ENCODE measurements around the gene C1QTNF12.

The C1QTNF12 gene

GRCh38 chr1:1207571-1207892, 39.0 kb downstream of the C1QTNF12 start:
- H3K4me3 ChIP-seq (IDR thresholded peaks at IDR 0.05; ENCODE audit: insufficient read depth, low read depth, low read length): no peak overlapping the region
- no peaks in the 10 kb centered on the region for H3K36me3 ChIP-seq (ENCODE audit: insufficient read depth)
- no peak overlapping the region for H3K27ac ChIP-seq
- H3K4me1 ChIP-seq (ENCODE audit: low read depth, poor library complexity, severe bottlenecking): peaks cover 26% of the 10 kb centered on the region
- no peaks in the 10 kb centered on the region for H4K20me1 ChIP-seq (ENCODE audit: insufficient read depth)
- H3K4me2 ChIP-seq: no peak overlapping the region; the same call in 1 of the 2 replicates
- peaks cover 69% of the 10 kb centered on the region for H3K27me3 ChIP-seq (ENCODE audit: insufficient read depth, low read depth)
- no peak for TF ChIP-seq CTCF (conservative IDR thresholded peaks at IDR 0.05; ENCODE audit: low read depth, low read length)
- H2AFZ ChIP-seq (ENCODE audit: low read depth): no peak overlapping the region
- H3K9ac ChIP-seq: no peak overlapping the region
- no peaks in the 10 kb centered on the region for H3K79me2 ChIP-seq (ENCODE audit: insufficient read depth, low read depth)

- Histone ChIP-seq H4K20me1 (ENCODE audit: insufficient read depth) (no peaks in the 10 kb centered on the region), H3K27me3 (ENCODE audit: insufficient read depth, low read depth) (peaks cover 69% of the 10 kb centered on the region), H3K79me2 (ENCODE audit: insufficient read depth, low read depth) (no peaks in the 10 kb centered on the region), H3K4me2 (peak overlapping the region; percentile 5; the same call in 1 of the 2 replicates), H3K27ac (no peak overlapping the region), H3K4me1 (ENCODE audit: low read depth, poor library complexity, severe bottlenecking) (peaks cover 26% of the 10 kb centered on the region), H3K4me3 (IDR thresholded peaks at IDR 0.05; ENCODE audit: insufficient read depth, low read depth, low read length) (no peak overlapping the region), H3K9ac (no peak overlapping the region), H2AFZ (ENCODE audit: low read depth) (no peak overlapping the region), H3K36me3 (ENCODE audit: insufficient read depth) (no peaks in the 10 kb centered on the region)
- no peak for TF ChIP-seq CTCF (conservative IDR thresholded peaks at IDR 0.05; ENCODE audit: low read depth, low read length)
Measured at GRCh38 chr1:1206966-1207531, 39.5 kb downstream of the C1QTNF12 start.

- Histone ChIP-seq H3K4me1 (ENCODE audit: low read depth, poor library complexity, severe bottlenecking) (peaks cover 26% of the 10 kb centered on the region), H4K20me1 (ENCODE audit: insufficient read depth) (no peaks in the 10 kb centered on the region), H3K27me3 (ENCODE audit: insufficient read depth, low read depth) (peaks cover 70% of the 10 kb centered on the region), H3K36me3 (ENCODE audit: insufficient read depth) (no peaks in the 10 kb centered on the region), H2AFZ (ENCODE audit: low read depth) (no peak within 1 kb of the TSS), H3K79me2 (ENCODE audit: insufficient read depth, low read depth) (no peaks in the 10 kb centered on the region), H3K4me2 (peak within 1 kb of the TSS; percentile 5; the same call in 1 of the 2 replicates), H3K9ac (no peak within 1 kb of the TSS), H3K4me3 (IDR thresholded peaks at IDR 0.05; ENCODE audit: insufficient read depth, low read depth, low read length) (no peak within 1 kb of the TSS), H3K27ac (no peak within 1 kb of the TSS)
- TF ChIP-seq CTCF (conservative IDR thresholded peaks at IDR 0.05; ENCODE audit: low read depth, low read length): no peak
Measured at GRCh38 chr1:1206376-1206965, 40.1 kb downstream of the C1QTNF12 start, which contains the start of gene TNFRSF18. Gene TNFRSF18 (minus strand): TSS chr1:1206592. CDS start chr1:1206571, 21 bp downstream.

GRCh38 chr1:1205769-1206375, 40.6 kb downstream of the C1QTNF12 start:
- H3K27me3 ChIP-seq (ENCODE audit: insufficient read depth, low read depth): peaks cover 73% of the 10 kb centered on the region
- no peak for TF ChIP-seq CTCF (conservative IDR thresholded peaks at IDR 0.05; ENCODE audit: low read depth, low read length)
- H3K4me2 ChIP-seq: no peak overlapping the region
- no peaks in the 10 kb centered on the region for H3K36me3 ChIP-seq (ENCODE audit: insufficient read depth)
- no peak overlapping the region for H3K27ac ChIP-seq
- H3K9ac ChIP-seq: no peak overlapping the region
- H3K4me1 ChIP-seq (ENCODE audit: low read depth, poor library complexity, severe bottlenecking): peaks cover 26% of the 10 kb centered on the region
- H3K79me2 ChIP-seq (ENCODE audit: insufficient read depth, low read depth): no peaks in the 10 kb centered on the region
- no peaks in the 10 kb centered on the region for H4K20me1 ChIP-seq (ENCODE audit: insufficient read depth)
- no peak overlapping the region for H3K4me3 ChIP-seq (IDR thresholded peaks at IDR 0.05; ENCODE audit: insufficient read depth, low read depth, low read length)
- no peak overlapping the region for H2AFZ ChIP-seq (ENCODE audit: low read depth)
